SJCRH30 (cell line): Measurements from ENCODE around the gene ZNF273. TPM values are rescaled to one million over a fixed set of nuclear protein-coding genes. Genes with fewer than 3 reads are reported as not detected.

Source experiments
- DNase-seq, 2 experiments: peaks; one replicate each; pipeline ENCODE4 v3.0.0-alpha.2; 2015 to 2020
- H3K27ac ChIP-seq: fragments of 250-450 bp; sonication (Bioruptor Pico); 2 replicates; pipeline ENCODE4 v1.5.1; 2020; ENCODE audit warnings: mild to moderate bottlenecking, moderate library complexity
- H3K27me3 ChIP-seq: fragments of 250-450 bp; sonication (Bioruptor Pico); 2 replicates; pipeline ENCODE4 v1.5.1; 2020; ENCODE audit warnings: mild to moderate bottlenecking, moderate library complexity
- H3K36me3 ChIP-seq: fragments of 250-450 bp; sonication (Bioruptor Pico); 2 replicates; pipeline ENCODE4 v1.5.1; 2020; ENCODE audit warnings: mild to moderate bottlenecking, moderate library complexity
- H3K4me1 ChIP-seq: fragments of 250-450 bp; sonication (Bioruptor Pico); 2 replicates; pipeline ENCODE4 v1.5.1; 2020; ENCODE audit warnings: mild to moderate bottlenecking, moderate library complexity
- H3K4me3 ChIP-seq: fragments of 250-450 bp; sonication (Bioruptor Pico); 2 replicates; pipeline ENCODE4 v1.5.1; 2020; ENCODE audit warnings: mild to moderate bottlenecking, moderate library complexity
- H3K9me3 ChIP-seq: fragments of 250-450 bp; sonication (Bioruptor Pico); replicated peaks from 2 replicates; pipeline ENCODE4 v1.5.1; 2020; ENCODE audit warnings: mild to moderate bottlenecking, moderate library complexity
- total RNA-seq: library from RNA; depleted of rRNA; stranded (reverse); fragments of >200 nt; shearing (Covaris generic); gene quantifications from 2 replicates; pipeline ENCODE4 v1.2.3, GENCODE V29; 2014

Gene ZNF273
- total RNA-seq, 1 experiment from 2014 or later: 21.1 TPM

DNA sequence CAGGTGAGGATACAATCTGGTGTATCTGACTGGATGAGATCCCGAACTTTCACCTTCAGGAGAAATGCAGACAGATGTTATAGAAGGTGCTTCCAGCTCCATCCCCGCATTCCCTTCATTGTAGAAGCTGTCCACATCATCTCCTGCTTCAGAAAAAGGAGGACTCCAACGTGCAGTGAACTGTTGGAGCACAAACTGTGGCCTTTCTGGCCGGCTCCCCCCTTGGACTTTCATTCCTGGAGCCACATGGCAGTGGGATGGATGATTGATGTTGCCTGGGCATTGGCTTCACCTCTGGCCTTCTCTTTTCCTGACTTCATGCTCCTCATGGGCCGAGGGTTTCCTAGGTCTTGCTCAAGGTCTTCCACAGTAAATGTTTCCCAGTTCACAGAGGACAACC lies 29.6 kb upstream of the ZNF273 start:
- Histone ChIP-seq H3K36me3 (no peaks in the 10 kb centered on the region), H3K9me3 (no peaks in the 10 kb centered on the region), H3K4me3 (no peak overlapping the region), H3K27me3 (no peaks in the 10 kb centered on the region), H3K27ac (no peak overlapping the region), H3K4me1 (no peaks in the 10 kb centered on the region)
- no peak for DNase-seq

DNA sequence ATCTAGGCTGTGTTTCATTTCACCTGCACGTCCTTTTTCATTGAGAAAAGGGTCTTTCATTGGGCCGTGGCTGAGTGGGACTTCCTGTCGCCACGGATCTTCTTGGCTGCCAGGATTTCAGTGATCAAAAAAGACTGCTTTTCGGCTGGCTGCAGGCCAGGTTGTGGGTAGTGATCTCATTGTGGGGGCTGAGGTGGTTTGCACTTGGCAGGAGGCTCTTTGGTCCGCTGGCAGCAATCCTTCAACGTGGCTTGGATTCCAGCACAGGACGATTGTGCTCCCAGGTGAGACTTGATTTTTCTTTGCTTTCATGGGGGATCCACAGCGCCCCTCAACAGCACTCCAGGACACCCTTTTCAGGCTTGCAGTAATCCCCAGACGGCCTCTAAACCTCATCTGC lies 29.0 kb upstream of the ZNF273 start:
- DNase-seq: peak; percentile 33 to 48
- Histone ChIP-seq H3K4me1 (no peaks in the 10 kb centered on the region), H3K36me3 (no peaks in the 10 kb centered on the region), H3K27ac (no peak overlapping the region), H3K9me3 (no peaks in the 10 kb centered on the region), H3K4me3 (no peak overlapping the region), H3K27me3 (no peaks in the 10 kb centered on the region)

DNA sequence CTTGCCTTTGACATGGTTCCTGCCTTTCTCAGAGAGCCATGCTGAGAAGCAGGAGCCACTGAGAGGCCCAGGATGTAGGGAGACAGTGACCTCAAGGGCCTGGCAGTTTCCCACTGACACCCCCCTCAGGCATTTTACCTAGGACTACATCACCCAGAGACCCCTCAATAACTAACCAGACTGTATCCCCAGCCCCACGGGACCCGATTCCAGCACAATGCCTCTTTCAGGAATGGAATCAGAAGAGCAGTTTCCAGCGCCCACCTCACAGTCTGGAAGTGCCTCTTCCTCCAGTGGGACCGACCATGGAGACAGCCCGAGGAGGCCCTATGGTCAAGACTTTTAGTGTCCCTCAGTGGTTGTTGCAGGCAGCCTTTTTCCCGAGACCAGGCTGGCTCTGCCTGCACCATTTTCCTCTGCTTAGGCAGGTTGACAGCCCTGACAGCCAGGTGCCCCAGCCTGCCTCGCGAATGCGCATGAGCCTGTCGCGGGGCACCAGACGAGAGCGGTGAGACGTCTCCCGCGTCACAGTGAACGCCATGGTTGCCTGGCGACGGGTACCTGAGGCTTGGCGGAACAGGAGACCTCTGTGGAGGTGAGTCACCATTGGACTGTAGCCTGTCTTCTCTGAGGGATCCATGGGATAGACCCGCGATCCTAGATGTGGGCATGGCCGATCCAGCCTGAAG lies 28.4 kb upstream of the ZNF273 start:
- no peak for DNase-seq
- Histone ChIP-seq H3K27me3 (no peaks in the 10 kb centered on the region), H3K4me3 (no peak overlapping the region), H3K27ac (no peak overlapping the region), H3K36me3 (no peaks in the 10 kb centered on the region), H3K4me1 (no peaks in the 10 kb centered on the region), H3K9me3 (no peaks in the 10 kb centered on the region)

- Histone ChIP-seq H3K4me1 (no peaks in the 10 kb centered on the region), H3K36me3 (no peaks in the 10 kb centered on the region), H3K4me3 (no peak overlapping the region), H3K27ac (no peak overlapping the region), H3K9me3 (no peaks in the 10 kb centered on the region), H3K27me3 (no peaks in the 10 kb centered on the region)
- DNase-seq: no peak
Observed at GRCh38 chr7:64875258-64875657, 27.8 kb upstream of the ZNF273 start.

DNA sequence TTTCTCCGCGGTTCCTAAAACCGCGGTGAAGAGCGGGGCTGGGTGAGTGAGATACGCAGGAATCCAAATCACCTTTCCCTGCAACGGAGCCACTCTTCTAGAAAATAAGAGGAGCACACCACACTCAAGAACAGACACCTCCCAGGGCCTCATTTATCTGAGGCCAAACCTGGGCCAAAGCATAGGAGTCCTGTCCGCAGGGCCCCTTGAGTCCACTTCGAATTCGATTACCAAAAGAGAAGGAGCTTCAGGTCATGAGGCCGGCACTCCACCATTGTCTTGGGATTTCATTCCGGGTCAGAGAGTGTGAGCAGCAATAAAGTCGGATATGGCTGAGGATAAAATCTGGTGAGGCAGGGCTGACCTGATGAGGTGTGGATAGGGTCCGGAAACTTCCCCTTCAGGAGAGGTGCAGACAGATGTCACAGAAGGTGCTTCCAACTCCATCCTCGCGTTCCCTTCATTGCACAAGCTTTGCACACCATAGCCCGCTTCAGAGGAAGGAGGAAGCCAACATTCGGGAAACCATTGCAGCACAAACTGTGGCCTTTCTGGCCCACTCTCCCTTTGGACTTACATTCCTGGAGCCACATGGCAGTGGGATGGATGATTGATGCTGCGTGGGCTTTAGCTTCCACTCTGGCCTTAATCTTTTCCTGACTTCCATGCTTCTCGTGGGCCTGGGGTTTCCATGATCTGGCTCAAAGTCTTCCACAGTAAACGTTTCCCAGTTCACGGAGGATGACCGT lies 27.2 kb upstream of the ZNF273 start:
- no peaks in the 10 kb centered on the region for H3K4me1 ChIP-seq
- no peak for DNase-seq
- no peaks in the 10 kb centered on the region for H3K9me3 ChIP-seq
- no peak overlapping the region for H3K4me3 ChIP-seq
- H3K27ac ChIP-seq: no peak overlapping the region
- H3K27me3 ChIP-seq: no peaks in the 10 kb centered on the region
- no peaks in the 10 kb centered on the region for H3K36me3 ChIP-seq

DNA sequence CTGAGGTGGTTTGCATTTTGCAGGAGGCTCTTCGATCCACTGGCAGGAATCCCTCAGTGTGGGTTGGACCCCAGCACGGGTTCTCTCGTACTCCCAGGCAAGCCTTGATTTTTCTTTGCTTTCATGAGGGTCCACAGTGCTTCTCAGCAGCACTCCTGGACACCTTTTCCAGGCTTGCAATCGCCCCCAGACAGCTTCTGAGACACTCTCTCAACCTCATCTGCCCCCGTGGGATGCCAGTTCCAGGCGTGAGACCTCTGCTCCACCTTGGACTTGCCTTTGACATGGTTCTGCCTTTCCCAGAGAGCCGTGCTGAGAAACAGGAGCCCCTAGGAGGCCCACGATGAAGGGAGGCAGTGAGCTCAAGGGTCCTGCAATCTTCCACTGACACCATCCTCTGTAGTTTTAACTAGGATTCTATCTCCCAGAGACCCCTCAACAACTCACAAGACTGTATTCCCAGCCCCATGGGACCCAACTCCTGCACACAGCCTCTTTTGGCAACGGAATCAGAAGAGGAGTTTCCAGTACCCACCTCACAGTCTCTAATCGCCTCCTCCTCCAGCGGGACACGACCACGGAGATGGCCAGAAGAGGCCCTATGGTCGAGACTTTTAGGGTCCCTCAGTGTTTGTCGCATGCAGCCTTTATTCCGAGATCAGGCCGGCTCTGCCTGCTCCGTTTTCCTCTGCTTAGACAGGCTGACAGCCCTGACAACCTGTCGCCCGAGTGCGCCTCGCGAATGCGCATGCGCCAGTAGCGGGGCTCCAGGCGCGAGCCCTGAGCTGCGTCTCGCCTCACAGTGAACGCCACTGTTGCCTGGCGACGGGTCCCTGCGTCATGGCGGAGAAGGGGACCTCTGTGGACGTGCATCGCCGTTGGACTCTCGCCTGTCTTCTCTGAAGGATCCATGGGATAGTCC lies 26.0 kb upstream of the ZNF273 start:
- Histone ChIP-seq H3K4me3 (no peak overlapping the region), H3K4me1 (no peaks in the 10 kb centered on the region), H3K27me3 (no peaks in the 10 kb centered on the region), H3K9me3 (no peaks in the 10 kb centered on the region), H3K36me3 (no peaks in the 10 kb centered on the region), H3K27ac (no peak overlapping the region)
- DNase-seq: peak in 1 of 2 experiments; percentile 0

DNA sequence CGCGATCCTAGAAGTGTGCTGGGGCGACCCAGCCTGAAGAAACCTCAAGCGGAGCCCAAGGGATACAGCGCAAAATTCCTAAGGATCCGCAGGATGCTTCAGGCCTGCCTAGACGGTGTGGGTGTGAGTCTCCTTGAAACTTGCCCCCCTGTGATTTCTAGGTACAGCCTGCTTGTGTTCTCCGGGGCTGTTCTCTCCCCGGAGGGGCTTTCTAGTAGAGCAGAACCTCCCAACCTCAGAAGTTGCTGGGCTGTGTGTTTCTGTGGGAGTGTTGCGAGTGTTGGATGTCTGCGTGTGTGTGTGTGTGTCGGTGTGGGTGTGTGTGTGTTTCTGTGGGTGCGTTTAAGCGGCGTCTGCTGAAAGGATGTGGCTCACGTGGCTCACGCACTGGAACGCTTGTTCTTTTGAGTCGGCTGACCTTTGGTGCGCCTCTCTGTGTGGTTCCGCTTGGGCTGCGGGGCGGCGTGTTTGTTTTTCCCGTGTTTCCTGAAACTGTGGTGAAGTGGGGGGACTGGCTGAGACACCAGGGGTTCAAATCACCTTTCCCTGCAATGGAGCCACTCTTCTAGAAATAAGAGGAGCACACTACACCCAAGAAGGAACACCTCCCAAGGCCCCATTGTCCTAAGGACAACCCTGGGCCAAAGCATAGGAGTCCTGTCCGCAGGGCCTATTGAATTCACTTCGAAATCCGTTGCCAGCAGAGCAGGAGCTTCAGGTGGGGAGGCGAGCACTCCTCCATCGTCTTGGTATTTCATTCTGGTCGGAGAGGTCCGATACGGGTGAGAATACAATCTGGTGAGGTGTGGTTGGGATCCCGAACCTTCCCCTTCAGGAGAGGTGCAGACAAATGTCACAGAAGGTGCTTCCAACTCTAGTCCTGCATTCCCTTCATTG lies 25.1 kb upstream of the ZNF273 start:
- no peaks in the 10 kb centered on the region for H3K27me3 ChIP-seq
- H3K27ac ChIP-seq: no peak overlapping the region
- H3K36me3 ChIP-seq: no peaks in the 10 kb centered on the region
- H3K9me3 ChIP-seq: no peaks in the 10 kb centered on the region
- no peaks in the 10 kb centered on the region for H3K4me1 ChIP-seq
- H3K4me3 ChIP-seq: no peak overlapping the region
- peak in 1 of 2 experiments; percentile 0 for DNase-seq

DNA sequence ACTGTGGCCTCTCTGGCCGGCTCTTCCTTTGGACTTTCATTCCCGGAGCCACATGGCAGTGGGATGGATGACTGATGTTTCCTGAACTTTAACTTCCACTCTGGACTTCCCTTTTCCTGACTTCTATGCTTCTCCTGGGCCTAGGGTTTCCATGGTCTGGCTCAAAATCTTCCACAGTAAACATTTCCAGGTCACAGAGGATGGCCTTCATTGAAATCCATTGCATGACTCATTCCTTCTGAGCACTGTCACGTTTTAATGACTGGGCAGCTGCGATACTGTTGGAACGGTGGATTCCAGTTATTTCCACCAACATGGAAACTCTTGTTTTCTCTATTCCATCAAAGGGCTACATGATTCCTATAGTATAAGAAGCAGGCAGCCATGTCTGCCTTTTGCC lies 24.4 kb upstream of the ZNF273 start:
- Histone ChIP-seq H3K36me3 (no peaks in the 10 kb centered on the region), H3K27me3 (no peaks in the 10 kb centered on the region), H3K4me3 (no peak overlapping the region), H3K9me3 (no peaks in the 10 kb centered on the region), H3K4me1 (no peaks in the 10 kb centered on the region), H3K27ac (no peak overlapping the region)
- DNase-seq: peak in 1 of 2 experiments; percentile 2

DNA sequence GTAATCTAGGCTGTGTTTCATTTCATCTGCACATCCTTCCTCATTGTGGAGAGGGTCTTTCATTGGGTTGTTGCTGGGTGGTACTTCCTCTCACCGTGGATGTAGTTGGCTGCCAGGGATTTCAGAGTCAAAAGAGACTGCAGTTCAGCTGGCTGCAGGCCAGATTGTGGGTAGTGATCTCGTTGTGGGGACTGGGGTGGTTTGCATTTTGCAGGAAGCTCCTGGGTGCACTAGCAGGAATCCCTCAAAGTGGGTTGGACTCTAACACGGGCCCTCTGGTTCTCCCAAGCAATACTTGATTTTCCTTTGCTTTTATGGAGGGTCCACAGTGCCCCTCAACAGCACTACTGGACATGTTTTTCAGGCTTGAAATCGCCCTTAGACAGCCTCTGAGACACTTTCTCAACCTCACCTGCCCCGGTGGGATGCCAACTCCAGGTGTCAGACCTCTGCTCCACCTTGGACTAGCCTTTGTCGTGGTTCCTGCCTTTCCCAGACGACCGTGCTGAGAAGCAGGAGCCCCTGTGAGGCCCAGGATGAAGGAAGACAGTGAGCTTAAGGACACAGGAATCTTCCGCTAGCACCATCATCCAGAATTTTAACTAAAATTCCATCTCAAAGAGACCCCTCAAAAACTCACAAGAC lies 23.9 kb upstream of the ZNF273 start:
- Histone ChIP-seq H3K4me3 (no peak overlapping the region), H3K36me3 (no peaks in the 10 kb centered on the region), H3K27ac (no peak overlapping the region), H3K9me3 (no peaks in the 10 kb centered on the region), H3K27me3 (no peaks in the 10 kb centered on the region), H3K4me1 (no peaks in the 10 kb centered on the region)
- DNase-seq: peak; percentile 4 to 9

- no peaks in the 10 kb centered on the region for H3K9me3 ChIP-seq
- no peaks in the 10 kb centered on the region for H3K4me1 ChIP-seq
- no peaks in the 10 kb centered on the region for H3K27me3 ChIP-seq
- no peaks in the 10 kb centered on the region for H3K36me3 ChIP-seq
- H3K4me3 ChIP-seq: no peak overlapping the region
- DNase-seq: peak in 1 of 2 experiments; percentile 0
- no peak overlapping the region for H3K27ac ChIP-seq
Observed at GRCh38 chr7:64879800-64880199, 23.3 kb upstream of the ZNF273 start.

DNA sequence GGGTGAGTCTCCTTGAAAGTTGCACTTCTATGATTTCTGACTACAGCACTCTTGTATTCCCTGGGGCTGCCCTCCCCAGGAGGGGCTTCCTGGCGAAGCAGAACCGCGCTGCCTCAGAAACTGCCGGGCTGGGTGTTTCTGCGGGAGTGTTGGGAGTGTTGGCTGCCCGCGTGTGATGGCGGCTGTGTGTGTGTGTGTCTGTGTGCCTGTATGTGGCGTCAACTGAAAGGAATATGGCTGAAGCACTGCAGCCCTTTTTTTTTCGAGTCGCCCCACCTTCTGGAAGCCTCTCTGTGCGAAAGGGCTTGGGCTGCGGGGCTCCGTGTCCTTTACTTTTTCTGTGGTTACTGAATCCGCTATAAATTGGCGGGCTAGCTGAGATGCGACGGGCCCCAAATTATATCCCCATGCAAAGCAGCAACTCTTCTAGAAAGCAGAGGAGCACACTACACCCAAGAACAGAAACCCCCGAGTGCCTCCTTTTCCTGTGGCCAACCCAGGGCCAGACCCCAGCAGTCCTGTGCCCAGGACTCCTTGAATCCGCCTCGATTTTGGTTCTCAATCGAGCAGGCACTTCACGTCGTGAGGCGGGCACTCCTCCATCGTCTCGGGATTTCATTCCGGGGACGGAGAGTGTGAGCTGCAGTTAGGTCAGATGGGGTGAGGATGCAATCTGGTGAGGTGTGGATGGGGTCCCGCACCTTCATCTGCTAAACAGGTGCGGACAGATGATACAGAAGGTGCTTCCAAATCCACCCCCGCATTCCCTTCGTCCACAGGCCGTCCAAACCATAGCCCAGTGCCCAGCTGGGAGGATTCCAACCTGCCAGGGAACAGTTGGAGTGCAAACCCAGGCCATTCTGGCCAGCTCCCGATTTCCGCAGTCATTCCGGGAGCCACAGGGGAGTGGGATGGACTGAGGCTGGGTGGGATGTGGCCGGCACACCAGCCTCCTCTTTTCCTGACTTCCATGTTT lies 22.5 kb upstream of the ZNF273 start:
- Histone ChIP-seq H3K4me1 (no peaks in the 10 kb centered on the region), H3K9me3 (no peaks in the 10 kb centered on the region), H3K27me3 (no peaks in the 10 kb centered on the region), H3K27ac (no peak overlapping the region), H3K36me3 (no peaks in the 10 kb centered on the region), H3K4me3 (no peak overlapping the region)
- DNase-seq: peak in 1 of 2 experiments; percentile 1

GRCh38 chr7:64881461-64882287 lies 21.4 kb upstream of the ZNF273 start:
- DNase-seq: peak in 1 of 2 experiments; percentile 1
- Histone ChIP-seq H3K27ac (no peak overlapping the region), H3K4me3 (no peak overlapping the region), H3K36me3 (no peaks in the 10 kb centered on the region), H3K9me3 (no peaks in the 10 kb centered on the region), H3K4me1 (no peaks in the 10 kb centered on the region), H3K27me3 (no peaks in the 10 kb centered on the region)
